ENCODE results near the gene CAPZA3. TPM values are rescaled to one million over a fixed set of nuclear protein-coding genes. Genes with fewer than 3 reads are reported as not detected.
"Not testable (repeated sequence)": the region's sequence is repeated elsewhere in the genome, so short reads cannot be mapped to it uniquely, and the experiment has no call there.

Gene CAPZA3
- total RNA-seq: 1 to 10 TPM in 1 of 2 donors, not detected in 1; 6.4 TPM

GRCh38 chr12:18737819-18738218 is at the start of gene CAPZA3, which contains the start of gene PLCZ1:
CAPZA3 (plus strand) TSS chr12:18738119; CDS start chr12:18738269, 150 bp downstream.
PLCZ1 (minus strand) TSS chr12:18738012; CDS start chr12:18737371, 641 bp downstream.
- H3K4me3 ChIP-seq: no peak within 1 kb of the TSS
- no peaks in the 10 kb centered on the region for H3K4me1 ChIP-seq (replicated peaks)
- no peaks in the 10 kb centered on the region for H3K27me3 ChIP-seq (replicated peaks; ENCODE audit: insufficient read depth)
- intact Hi-C loops (cut with DNase I): no loop called here
- no peak for DNase-seq (ENCODE audit: low spot score)
- H3K9me3 ChIP-seq: no peaks in the 10 kb centered on the region
- 72% methylated on average over 2 of the region's 2 CpGs for WGBS
- TF ChIP-seq, protein P1, sequence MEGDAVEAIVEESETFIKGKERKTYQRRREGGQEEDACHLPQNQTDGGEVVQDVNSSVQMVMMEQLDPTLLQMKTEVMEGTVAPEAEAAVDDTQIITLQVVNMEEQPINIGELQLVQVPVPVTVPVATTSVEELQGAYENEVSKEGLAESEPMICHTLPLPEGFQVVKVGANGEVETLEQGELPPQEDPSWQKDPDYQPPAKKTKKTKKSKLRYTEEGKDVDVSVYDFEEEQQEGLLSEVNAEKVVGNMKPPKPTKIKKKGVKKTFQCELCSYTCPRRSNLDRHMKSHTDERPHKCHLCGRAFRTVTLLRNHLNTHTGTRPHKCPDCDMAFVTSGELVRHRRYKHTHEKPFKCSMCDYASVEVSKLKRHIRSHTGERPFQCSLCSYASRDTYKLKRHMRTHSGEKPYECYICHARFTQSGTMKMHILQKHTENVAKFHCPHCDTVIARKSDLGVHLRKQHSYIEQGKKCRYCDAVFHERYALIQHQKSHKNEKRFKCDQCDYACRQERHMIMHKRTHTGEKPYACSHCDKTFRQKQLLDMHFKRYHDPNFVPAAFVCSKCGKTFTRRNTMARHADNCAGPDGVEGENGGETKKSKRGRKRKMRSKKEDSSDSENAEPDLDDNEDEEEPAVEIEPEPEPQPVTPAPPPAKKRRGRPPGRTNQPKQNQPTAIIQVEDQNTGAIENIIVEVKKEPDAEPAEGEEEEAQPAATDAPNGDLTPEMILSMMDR (IDR thresholded peaks at IDR 0.05): no peak
- TF ChIP-seq POLR2A (IDR thresholded peaks at IDR 0.05): no peak
- no peak for TF ChIP-seq POLR2AphosphoS5 (IDR thresholded peaks at IDR 0.05)
- H3K36me3 ChIP-seq: no peaks in the 10 kb centered on the region
- no peak within 1 kb of the TSS for H3K27ac ChIP-seq

DNA sequence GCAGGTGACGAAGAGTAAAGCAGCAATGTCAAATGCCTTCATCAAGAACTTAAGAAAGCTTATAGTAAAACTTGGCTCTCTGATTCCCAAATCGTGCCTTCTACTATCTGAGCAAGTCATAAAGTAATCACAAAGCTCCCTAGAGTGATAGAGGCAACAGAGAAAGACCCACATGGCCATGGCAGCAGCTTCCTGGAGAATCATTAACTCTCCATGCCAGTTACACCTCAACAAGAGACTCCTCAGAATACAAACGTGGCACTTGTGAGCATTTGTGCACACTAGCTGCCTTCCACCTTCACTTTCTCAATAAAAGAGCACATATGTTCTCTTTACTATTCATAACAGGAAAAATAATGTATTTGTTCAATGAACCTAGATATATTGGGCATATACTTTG is 48.1 kb upstream of the CAPZA3 start:
- Histone ChIP-seq H3K4me1 (replicated peaks) (no peaks in the 10 kb centered on the region), H3K27me3 (replicated peaks; ENCODE audit: insufficient read depth) (no peaks in the 10 kb centered on the region), H3K9me3 (no peaks in the 10 kb centered on the region), H3K4me3 (no peak overlapping the region), H3K27ac (no peak overlapping the region), H3K36me3 (no peaks in the 10 kb centered on the region)
- TF ChIP-seq, protein P1 (IDR thresholded peaks at IDR 0.05): no peak
- TF ChIP-seq POLR2AphosphoS5 (IDR thresholded peaks at IDR 0.05) (no peak), POLR2A (IDR thresholded peaks at IDR 0.05) (no peak)
- DNase-seq (ENCODE audit: low spot score): no peak
- intact Hi-C loops (cut with DNase I): no loop called here
- WGBS: 71% methylated on average over 3 of the region's 3 CpGs

GRCh38 chr12:18690653-18691052 is 47.3 kb upstream of the CAPZA3 start:
- WGBS: 93% methylated on average over 4 of the region's 4 CpGs
- intact Hi-C loops (cut with DNase I): no loop called here
- no peak for DNase-seq (ENCODE audit: low spot score)
- H3K4me1 ChIP-seq (replicated peaks): no peaks in the 10 kb centered on the region
- no peak overlapping the region for H3K27ac ChIP-seq
- H3K27me3 ChIP-seq (replicated peaks; ENCODE audit: insufficient read depth): no peaks in the 10 kb centered on the region
- no peaks in the 10 kb centered on the region for H3K36me3 ChIP-seq
- TF ChIP-seq POLR2AphosphoS5 (IDR thresholded peaks at IDR 0.05) (no peak), POLR2A (IDR thresholded peaks at IDR 0.05) (no peak)
- TF ChIP-seq, protein P1 (IDR thresholded peaks at IDR 0.05): no peak
- H3K9me3 ChIP-seq: no peaks in the 10 kb centered on the region
- H3K4me3 ChIP-seq: no peak overlapping the region

DNA sequence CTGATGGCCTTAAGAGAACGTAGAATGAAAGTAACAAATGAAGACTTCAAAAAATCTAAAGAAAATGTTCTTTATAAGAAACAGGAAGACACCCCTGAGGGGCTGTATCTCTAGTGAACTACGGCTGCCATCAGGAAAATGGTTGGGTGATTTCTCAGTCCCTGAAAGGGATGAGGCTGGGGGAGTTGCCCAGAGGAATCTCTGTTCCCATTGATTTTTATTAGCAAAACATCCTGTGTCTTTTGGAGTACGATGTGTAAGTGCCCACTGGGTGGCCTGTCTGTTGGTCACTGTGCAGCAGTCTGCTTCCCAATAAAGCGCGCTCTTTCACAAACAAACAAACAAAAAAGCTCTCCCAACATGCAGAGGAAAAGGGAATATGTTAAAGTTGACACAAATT is 43.9 kb upstream of the CAPZA3 start:
- intact Hi-C loops (cut with DNase I); H3K27me3 ChIP-seq (replicated peaks; ENCODE audit: insufficient read depth); DNase-seq (ENCODE audit: low spot score); H3K36me3 ChIP-seq; H3K27ac ChIP-seq; H3K9me3 ChIP-seq; H3K4me1 ChIP-seq (replicated peaks); H3K4me3 ChIP-seq: not testable (repeated sequence)
- WGBS: 74% methylated on average over 5 of the region's 5 CpGs

DNA sequence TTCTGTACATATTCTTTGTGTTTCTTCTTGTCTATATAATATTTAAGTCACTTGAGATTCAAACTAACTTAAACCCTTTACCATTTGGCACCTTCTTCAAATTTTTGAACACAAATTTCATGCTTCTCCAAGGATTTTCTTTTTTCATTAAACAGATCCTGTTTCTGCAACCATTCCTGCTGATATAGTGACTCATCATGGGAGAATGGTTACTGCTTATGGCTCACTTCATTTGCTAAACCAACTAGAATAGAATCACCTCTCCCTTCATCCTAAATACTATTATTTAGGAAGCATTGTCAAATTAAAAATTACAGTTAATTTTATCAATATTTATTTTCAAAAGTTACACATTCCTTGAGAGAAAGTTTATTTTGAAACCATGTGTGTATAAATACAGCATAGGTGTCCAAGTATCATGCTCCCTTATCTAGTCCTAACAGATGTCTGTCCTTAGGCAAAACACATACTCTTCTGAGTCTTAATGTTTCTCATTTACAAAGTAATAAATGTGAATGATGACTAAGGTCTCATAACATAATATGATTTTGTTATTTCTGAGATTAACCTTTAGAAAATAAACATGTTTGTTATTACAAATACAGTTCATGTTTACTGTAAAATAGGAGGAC is 40.8 kb upstream of the CAPZA3 start:
- Histone ChIP-seq H3K4me3 (no peak overlapping the region), H3K9me3 (no peaks in the 10 kb centered on the region), H3K27ac (no peak overlapping the region), H3K36me3 (no peaks in the 10 kb centered on the region), H3K27me3 (replicated peaks; ENCODE audit: insufficient read depth) (no peaks in the 10 kb centered on the region), H3K4me1 (replicated peaks) (no peaks in the 10 kb centered on the region)
- TF ChIP-seq, protein P1 (IDR thresholded peaks at IDR 0.05): no peak
- TF ChIP-seq POLR2A (IDR thresholded peaks at IDR 0.05) (no peak), POLR2AphosphoS5 (IDR thresholded peaks at IDR 0.05) (no peak)
- no peak for DNase-seq (ENCODE audit: low spot score)
- intact Hi-C loops (cut with DNase I): no loop called here
